HepG2 (cell line): ENCODE measurements around the gene CGNL1. TPM values are rescaled to one million over a fixed set of nuclear protein-coding genes. Genes with fewer than 3 reads are reported as not detected.

Experiments used
- ATAC-seq: fragments of 200-7000 bp; cut with Tn5 transposase; 3 replicates; pipeline ENCODE4 v1.9.1; 2020; ENCODE audit warnings: mild to moderate bottlenecking, moderate library complexity
- BruUV-seq: library from RNA; stranded (reverse); fragments of 400-500 nt; replicated peaks from 2 replicates; lab custom pipeline; 2021; lab: Mats Ljungman, UMichigan
- CTCF ChIA-PET: fragments of 300-600 bp; formaldehyde crosslinking; extraction: SDS; loops from one replicate; lab custom pipeline; 2021; ENCODE audit warnings: low total read pairs, inconsistent platforms, low intra/inter-chr PET ratio; lab: Yijun Ruan, JAX
- POLR2A ChIA-PET: fragments of 350-600 bp; sonication (Branson Sonifier 250); formaldehyde crosslinking; loops from one replicate; lab custom pipeline; 2020; ENCODE audit warnings: antibody characterized with exemption, inconsistent platforms; lab: Yijun Ruan, JAX
- DNase-seq: peaks from one replicate; pipeline ENCODE4 v3.0.0-alpha.2; 2015; ENCODE audit warnings: low spot score
- FAIRE-seq: peaks from 3 replicates; lab custom pipeline; 2011; peaks lifted over from hg19 to GRCh38; lab: Jason Lieb, UNC
- H2AFZ ChIP-seq: one replicate; pipeline ENCODE4 v1.6.1; 2011; ENCODE audit warnings: low read length, inconsistent platforms
- H3K27ac ChIP-seq: fragments of 300-600 bp; 3 replicates; pipeline ENCODE4 v1.8.0; 2011; ENCODE audit warnings: mixed run types, mild to moderate bottlenecking, mixed read lengths, low read length, inconsistent platforms; ENCODE audit not compliant: insufficient read depth; ENCODE audit errors: extremely low read length
- H3K27me3 ChIP-seq, 2 experiments: fragments of 200-600 bp in 1 of 2; 2 replicates in 1 of 2; 3 replicates in 1 of 2; pipeline versions ENCODE4 v1.6.0 to v1.8.0; 2011; ENCODE audit warnings: low read length in 2 of 2, mild to moderate bottlenecking in 2 of 2, moderate library complexity in 2 of 2, inconsistent platforms in 1 of 2; ENCODE audit not compliant: insufficient read depth in 2 of 2, control insufficient read depth in 1 of 2
- H3K36me3 ChIP-seq, 2 experiments: fragments of 200-600 bp in 1 of 2; replicated peaks in 1 of 2; 2 replicates in 1 of 2; 3 replicates in 1 of 2; pipeline versions ENCODE4 v1.5.1 to v1.8.0; 2011; ENCODE audit warnings: low read length in 2 of 2, inconsistent platforms in 1 of 2; ENCODE audit not compliant: insufficient read depth in 2 of 2, control insufficient read depth in 1 of 2
- H3K4me1 ChIP-seq: 2 replicates; pipeline ENCODE4 v1.5.1; 2012; ENCODE audit warnings: low read length, inconsistent platforms; ENCODE audit not compliant: insufficient read depth
- H3K4me2 ChIP-seq: 2 replicates; pipeline ENCODE4 v1.6.0; 2011; ENCODE audit warnings: low read depth, low read length, inconsistent platforms
- H3K4me3 ChIP-seq, 3 experiments: fragments of 200-600 bp in 1 of 3; sonication (generic), shearing (Covaris generic) in 1 of 3; replicated peaks in 1 of 3; 2 replicates each; pipeline ENCODE4 v1.5.1; 2011 to 2016; ENCODE audit warnings: low read length in 3 of 3, inconsistent platforms in 2 of 3, low read depth in 2 of 3, mild to moderate bottlenecking in 2 of 3, control low read depth in 1 of 3, mixed read lengths in 1 of 3; ENCODE audit not compliant: insufficient read depth in 1 of 3
- H3K79me2 ChIP-seq: one replicate; pipeline ENCODE4 v1.6.1; 2011; ENCODE audit warnings: low read length, inconsistent platforms; ENCODE audit not compliant: insufficient read depth
- H3K9ac ChIP-seq: 2 replicates; pipeline ENCODE4 v1.6.0; 2011; ENCODE audit warnings: mild to moderate bottlenecking, low read depth, low read length, inconsistent platforms; ENCODE audit not compliant: insufficient read depth
- H3K9me3 ChIP-seq: 2 replicates; pipeline ENCODE4 v1.5.1; 2012; ENCODE audit warnings: mild to moderate bottlenecking, low read length
- H4K20me1 ChIP-seq: 2 replicates; pipeline ENCODE4 v1.6.0; 2011; ENCODE audit warnings: inconsistent platforms, mild to moderate bottlenecking, low read length, moderate library complexity; ENCODE audit not compliant: insufficient read depth
- ARID2 ChIP-seq: sonication (generic); formaldehyde crosslinking; IDR thresholded peaks from 2 replicates; pipeline ENCODE4 v1.8.1; 2022; ENCODE audit warnings: mild to moderate bottlenecking, missing genetic modification reagents, borderline replicate concordance
- FLYWCH1 ChIP-seq: sonication (generic); formaldehyde crosslinking; IDR thresholded peaks from 2 replicates; pipeline ENCODE4 v1.8.1; 2023; ENCODE audit warnings: mild to moderate bottlenecking, missing genetic modification reagents
- PRDM4 ChIP-seq: sonication (generic); formaldehyde crosslinking; IDR thresholded peaks from 2 replicates; pipeline ENCODE4 v1.9.0; 2021; ENCODE audit warnings: missing genetic modification reagents, borderline replicate concordance
- REST ChIP-seq, 2 experiments: IDR thresholded peaks; 2 replicates each; pipeline ENCODE4 v1.6.1; 2011 to 2012; ENCODE audit warnings: low read length in 2 of 2, borderline replicate concordance in 1 of 2, low read depth in 1 of 2, mild to moderate bottlenecking in 1 of 2, moderate library complexity in 1 of 2
- SMAD1 ChIP-seq: sonication (generic); formaldehyde crosslinking; IDR thresholded peaks from 2 replicates; pipeline ENCODE4 v1.4.0; 2020; ENCODE audit warnings: missing genetic modification reagents, low read depth, mild to moderate bottlenecking, borderline replicate concordance
- ZBTB37 ChIP-seq: sonication (generic); formaldehyde crosslinking; IDR thresholded peaks from 2 replicates; pipeline ENCODE4 v1.4.0; 2020; ENCODE audit warnings: mild to moderate bottlenecking, missing genetic modification reagents
- ZKSCAN1 ChIP-seq: fragments of 150-350 bp; IDR thresholded peaks from 2 replicates; pipeline ENCODE4 v1.6.1; 2014; ENCODE audit warnings: low read length
- ZNF12 ChIP-seq: sonication (generic); formaldehyde crosslinking; IDR thresholded peaks from 2 replicates; pipeline ENCODE4 v1.5.0; 2020; ENCODE audit warnings: missing genetic modification reagents
- WGBS: methylation state at CpG from one replicate; pipeline ENCODE4 v1.1.6; 2017; ENCODE audit warnings: low lambda C conversion rate; 5-methylcytosine and 5-hydroxymethylcytosine counted together
- in situ Hi-C: cut with HindIII; loops from 2 replicates; pipeline ENCODE4 v1.10.0; 2017; ENCODE audit warnings: low pct_unique_long_range_greater_than_20kb; ENCODE audit not compliant: extremely low pct_ligation_motif_present
- intact Hi-C: fragments of 100-400 bp; cut with micrococcal nuclease; formaldehyde crosslinking; loops from one replicate; pipeline ENCODE4 v1.10.0; 2022; ENCODE audit not compliant: unreplicated experiment
- polyA plus RNA-seq, 8 experiments: library from polyadenylated mRNA; depleted of rRNA in 3 of 8; stranded (reverse) in 7 of 8; unstranded in 1 of 8; fragments of >200 nt; fragmentation: Illumina TruSeq in 4 of 8; extraction: Trizol in 4 of 8; gene quantifications; 2 replicates each; pipeline versions ENCODE4 v1.2.1 to v1.2.3, GENCODE V29; 2011 to 2016; ENCODE audit warnings: low read depth in 4 of 8, missing spikeins in 1 of 8, mixed read lengths in 1 of 8; ENCODE audit not compliant: insufficient read depth in 1 of 8
- total RNA-seq, 5 experiments: library from RNA; depleted of rRNA; stranded (reverse); fragments of >200 nt; fragmentation: Illumina TruSeq; extraction: Trizol; gene quantifications; 2 replicates each; pipeline ENCODE4 v1.2.3, GENCODE V29; 2016; ENCODE audit warnings: low read depth in 1 of 5

The CGNL1 gene
- total and polyA plus RNA-seq, 2 of the 13 experiments (the other 11 are each of a cell fraction or from before 2014, with no cell fraction given) = 5.6 to 15.6 TPM

- no peak for TF ChIP-seq PRDM4 (CRISPR knock-in tag)
- TF ChIP-seq SMAD1 = no peak
- TF ChIP-seq ZBTB37 (CRISPR knock-in tag) = no peak
- no peak for TF ChIP-seq ZKSCAN1
Observed at GRCh38 chr15:57419335-57419734, 43.0 kb downstream of the CGNL1 start (continued).

GRCh38 chr15:57421110-57421509 lies 44.8 kb downstream of the CGNL1 start:
- H3K79me2 ChIP-seq = peaks cover 7% of the 10 kb centered on the region
- H3K4me3 ChIP-seq = no peak overlapping the region
- no peaks in the 10 kb centered on the region for H3K36me3 ChIP-seq
- no TSS peak for BruUV-seq
- POLR2A ChIA-PET = no interaction called here
- no peak for ATAC-seq
- intact Hi-C loops = no loop called here
- no peak overlapping the region for H2AFZ ChIP-seq
- H4K20me1 ChIP-seq = no peaks in the 10 kb centered on the region
- TF ChIP-seq REST (IDR thresholded peaks at IDR 0.05; ENCODE audit: borderline replicate concordance in 1 of 2, low read depth in 1 of 2, low read length in 2 of 2) = no peak
- TF ChIP-seq FLYWCH1 (CRISPR knock-in tag) = no peak
- no peak for TF ChIP-seq ARID2 (CRISPR knock-in tag)
- TF ChIP-seq ZNF12 = peak; percentile 92
- 96% methylated on average over 3 of the region's 3 CpGs for WGBS
- peaks cover 34% of the 10 kb centered on the region for H3K4me1 ChIP-seq
- no peak overlapping the region for H3K4me2 ChIP-seq
- CTCF ChIA-PET = no interaction called here
- no peak for FAIRE-seq
- no peak overlapping the region for H3K9ac ChIP-seq
- in situ Hi-C loops = no loop called here
- H3K27ac ChIP-seq = no peak overlapping the region
- no peak for DNase-seq
- H3K9me3 ChIP-seq = no peaks in the 10 kb centered on the region
- H3K27me3 ChIP-seq = no peaks in the 10 kb centered on the region
